AG10803 (cell line): ENCODE measurements around the gene DDX54.
"Not testable (repeated sequence)": the region's sequence is repeated elsewhere in the genome, so short reads cannot be mapped to it uniquely, and the experiment has no call there.

Experiments
- DNase-seq: peaks from one replicate; pipeline ENCODE4 v3.0.0; 2010; ENCODE audit warnings: low read depth
- H3K4me3 ChIP-seq: 2 replicates; pipeline ENCODE4 v1.5.1; 2011; ENCODE audit warnings: mild to moderate bottlenecking, low read length, control low read depth
- TF ChIP-seq, protein P1 (sequence below): conservative IDR thresholded peaks from 2 replicates; pipeline ENCODE4 v1.5.1; 2011; ENCODE audit warnings: mild to moderate bottlenecking, low read length, control low read depth, inconsistent platforms

Gene DDX54

GRCh38 chr12:113143959-113144358 lies 41.3 kb downstream of the DDX54 start:
- DNase-seq, result no peak
- no peak overlapping the region for H3K4me3 ChIP-seq
- TF ChIP-seq, protein P1, sequence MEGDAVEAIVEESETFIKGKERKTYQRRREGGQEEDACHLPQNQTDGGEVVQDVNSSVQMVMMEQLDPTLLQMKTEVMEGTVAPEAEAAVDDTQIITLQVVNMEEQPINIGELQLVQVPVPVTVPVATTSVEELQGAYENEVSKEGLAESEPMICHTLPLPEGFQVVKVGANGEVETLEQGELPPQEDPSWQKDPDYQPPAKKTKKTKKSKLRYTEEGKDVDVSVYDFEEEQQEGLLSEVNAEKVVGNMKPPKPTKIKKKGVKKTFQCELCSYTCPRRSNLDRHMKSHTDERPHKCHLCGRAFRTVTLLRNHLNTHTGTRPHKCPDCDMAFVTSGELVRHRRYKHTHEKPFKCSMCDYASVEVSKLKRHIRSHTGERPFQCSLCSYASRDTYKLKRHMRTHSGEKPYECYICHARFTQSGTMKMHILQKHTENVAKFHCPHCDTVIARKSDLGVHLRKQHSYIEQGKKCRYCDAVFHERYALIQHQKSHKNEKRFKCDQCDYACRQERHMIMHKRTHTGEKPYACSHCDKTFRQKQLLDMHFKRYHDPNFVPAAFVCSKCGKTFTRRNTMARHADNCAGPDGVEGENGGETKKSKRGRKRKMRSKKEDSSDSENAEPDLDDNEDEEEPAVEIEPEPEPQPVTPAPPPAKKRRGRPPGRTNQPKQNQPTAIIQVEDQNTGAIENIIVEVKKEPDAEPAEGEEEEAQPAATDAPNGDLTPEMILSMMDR, result no peak

- DNase-seq, result no peak
- H3K4me3 ChIP-seq, result no peak overlapping the region
- TF ChIP-seq, protein P1, result no peak
These were observed 42.4 kb downstream of the DDX54 start for GRCh38 chr12:113142886-113143332.

DNA sequence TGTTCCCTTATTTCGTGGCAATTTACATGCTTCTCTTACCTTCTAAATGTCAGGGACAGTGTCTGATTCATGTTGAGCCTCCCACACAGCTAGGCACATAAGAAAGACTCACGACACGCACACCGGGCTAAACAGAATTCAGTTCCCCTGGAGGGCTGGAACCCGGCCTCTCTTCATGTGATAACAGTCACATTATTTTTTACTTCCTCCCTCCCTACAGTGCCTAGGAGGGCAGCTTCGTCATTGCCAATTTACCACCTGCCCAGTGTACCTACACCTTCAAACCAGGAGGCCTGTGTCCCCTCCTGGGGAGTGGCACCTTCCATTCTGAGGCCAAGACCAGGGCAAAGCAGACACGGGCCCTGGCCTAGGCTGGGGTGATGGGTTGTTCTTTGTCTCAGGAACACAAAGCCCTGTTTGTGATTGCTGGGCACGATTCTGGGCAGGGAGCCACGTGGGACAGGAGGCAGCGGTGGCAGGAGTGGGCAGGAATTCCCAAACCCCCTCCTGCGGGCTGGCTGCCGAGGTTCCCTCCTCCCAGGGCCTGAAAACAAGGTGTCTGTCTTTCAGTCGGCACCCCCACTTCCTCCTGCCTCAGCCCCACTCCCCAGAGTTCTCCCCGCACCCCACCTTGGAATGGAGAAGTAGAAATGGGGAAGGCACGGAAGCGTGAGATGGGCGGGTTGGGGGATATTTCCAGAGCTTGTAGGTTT lies 42.9 kb downstream of the DDX54 start:
- TF ChIP-seq, protein P1, result no peak
- no peak for DNase-seq
- no peak overlapping the region for H3K4me3 ChIP-seq

GRCh38 chr12:113141716-113142115 lies 43.6 kb downstream of the DDX54 start:
- not testable (repeated sequence) for H3K4me3 ChIP-seq, DNase-seq

- DNase-seq, result no peak
- H3K4me3 ChIP-seq, result no peak overlapping the region
- TF ChIP-seq, protein P1, result no peak
These were observed 44.6 kb downstream of the DDX54 start for GRCh38 chr12:113140706-113141105.

GRCh38 chr12:113138826-113139225 lies 46.5 kb downstream of the DDX54 start:
- no peak overlapping the region for H3K4me3 ChIP-seq
- TF ChIP-seq, protein P1, result no peak
- no peak for DNase-seq

DNA sequence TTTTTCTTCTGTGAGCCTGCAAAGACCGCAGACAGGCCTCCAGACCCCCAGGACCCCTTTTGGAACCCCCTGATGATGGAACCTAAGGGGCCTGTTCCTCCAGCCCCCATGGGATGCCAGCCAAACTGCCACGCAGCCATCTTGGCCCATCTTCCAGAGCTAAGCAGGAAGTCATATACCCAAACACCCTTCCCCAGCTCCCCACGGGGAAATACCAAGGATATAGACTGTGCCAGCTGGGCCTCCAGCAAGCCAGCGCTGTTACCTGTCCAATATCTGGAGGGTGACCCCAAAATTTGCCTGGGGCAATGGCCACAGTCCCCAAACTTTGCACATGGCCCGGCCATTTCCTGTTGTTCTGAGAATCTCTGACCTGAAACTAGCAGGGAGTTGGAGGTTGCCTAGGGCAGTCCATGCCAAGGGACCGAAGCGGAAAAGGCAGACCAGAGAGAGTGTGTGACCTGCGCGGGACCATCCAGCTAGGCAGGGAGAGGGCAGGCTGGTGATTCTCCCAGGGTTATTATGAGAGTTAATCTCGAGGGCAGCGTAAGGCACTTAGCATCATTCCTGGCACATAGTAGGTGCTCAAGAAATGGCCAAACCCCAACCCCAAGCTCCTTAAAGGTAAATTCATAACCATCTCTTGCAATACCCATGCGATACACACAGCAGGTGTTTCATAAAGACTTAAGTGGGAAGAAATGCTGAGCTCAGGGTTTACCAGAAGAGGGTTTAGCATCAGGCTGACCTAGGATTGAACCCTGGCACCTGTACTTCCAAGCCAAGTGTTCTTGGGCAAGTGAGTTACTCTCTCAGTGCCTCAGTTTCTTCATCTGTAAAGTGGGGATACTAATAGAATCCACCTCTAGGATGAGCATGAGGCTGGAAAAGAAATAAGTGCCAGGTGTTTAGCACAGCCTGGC lies 47.2 kb downstream of the DDX54 start:
- no peak overlapping the region for H3K4me3 ChIP-seq
- TF ChIP-seq, protein P1, result no peak
- DNase-seq, result no peak
